K562 (cell line): ENCODE data around the gene ZMIZ1. TPM values are rescaled to one million over a fixed set of nuclear protein-coding genes. Genes with fewer than 3 reads are reported as not detected.

ENCODE experiments used
- BRD9 ChIP-seq: fragments of 450-650 bp; IDR thresholded peaks from 2 replicates; pipeline ENCODE4 v1.6.1; 2018; ENCODE audit warnings: low read depth; ENCODE audit not compliant: partially characterized antibody
- CEBPG ChIP-seq, 3 experiments: fragments of 200-800 bp in 1 of 3; sonication (Bioruptor generic) in 1 of 3; sonication (generic) in 1 of 3; formaldehyde crosslinking in 1 of 3; IDR thresholded peaks in 2 of 3; conservative IDR thresholded peaks in 1 of 3; 2 replicates each; pipeline versions ENCODE4 v1.6.1 to v1.8.0; 2016 to 2022; ENCODE audit warnings: missing compliant biosample characterization in 2 of 3, missing genetic modification characterization in 2 of 3, mild to moderate bottlenecking in 1 of 3, missing genetic modification reagents in 1 of 3
- CREB3L1 ChIP-seq: fragments of 450-650 bp; IDR thresholded peaks from 2 replicates; pipeline ENCODE4 v1.6.1; 2014; ENCODE audit warnings: low read depth, mild to moderate bottlenecking, moderate library complexity, borderline replicate concordance
- GMEB1 ChIP-seq: fragments of 250-450 bp; sonication (Bioruptor Pico); IDR thresholded peaks from 2 replicates; pipeline ENCODE4 v1.4.0; 2020; ENCODE audit warnings: mild to moderate bottlenecking
- GTF2B ChIP-seq: IDR thresholded peaks from 2 replicates; pipeline ENCODE4 v1.6.1; 2011; ENCODE audit not compliant: insufficient read length; ENCODE audit errors: extremely low read depth
- HEY1 ChIP-seq: fragments of 250-450 bp; sonication (Bioruptor Pico); IDR thresholded peaks from 2 replicates; pipeline ENCODE4 v1.5.0; 2020; ENCODE audit warnings: mild to moderate bottlenecking, moderate library complexity, borderline replicate concordance
- JUND ChIP-seq, 2 experiments: IDR thresholded peaks; 2 replicates in 1 of 2; 3 replicates in 1 of 2; pipeline ENCODE4 v1.6.1; 2011; ENCODE audit warnings: borderline replicate concordance in 2 of 2, low read depth in 2 of 2, low read length in 2 of 2, improper control_type of control experiment in 1 of 2, missing biosample characterization in 1 of 2, missing genetic modification characterization in 1 of 2, missing genetic modification reagents in 1 of 2
- KDM4B ChIP-seq, 2 experiments: fragments of 450-650 bp in 1 of 2; sonication (generic) in 1 of 2; IDR thresholded peaks; 2 replicates each; pipeline ENCODE4 v1.6.1; 2016 to 2017; ENCODE audit warnings: borderline replicate concordance in 2 of 2, antibody characterized with exemption in 1 of 2, low read depth in 1 of 2, mild to moderate bottlenecking in 1 of 2
- NFXL1 ChIP-seq: fragments of 450-650 bp; formaldehyde crosslinking; IDR thresholded peaks from 2 replicates; pipeline ENCODE4 v1.4.0; 2021; ENCODE audit warnings: mild to moderate bottlenecking
- PREB ChIP-seq: sonication (generic); formaldehyde crosslinking; IDR thresholded peaks from 2 replicates; pipeline ENCODE4 v1.8.1; 2023; ENCODE audit warnings: mild to moderate bottlenecking, missing genetic modification reagents
- SMAD4 ChIP-seq: fragments of 250-450 bp; sonication (Bioruptor Pico); conservative IDR thresholded peaks from 2 replicates; pipeline ENCODE4 v1.8.0; 2021; ENCODE audit warnings: inconsistent platforms, mild to moderate bottlenecking, moderate library complexity
- ZBTB43 ChIP-seq: sonication (generic); formaldehyde crosslinking; IDR thresholded peaks from 2 replicates; pipeline ENCODE4 v1.8.0; 2023; ENCODE audit warnings: mild to moderate bottlenecking, missing genetic modification reagents
- ZNF165 ChIP-seq: fragments of 250-450 bp; sonication (Bioruptor Pico); IDR thresholded peaks from 2 replicates; pipeline ENCODE4 v1.4.0; 2020; ENCODE audit warnings: borderline replicate concordance
- ZNF232 ChIP-seq: sonication (generic); formaldehyde crosslinking; IDR thresholded peaks from 2 replicates; pipeline ENCODE4 v1.8.0; 2022; ENCODE audit warnings: mild to moderate bottlenecking, missing genetic modification reagents
- ZNF408 ChIP-seq: fragments of 250-450 bp; sonication (Bioruptor Pico); IDR thresholded peaks from 2 replicates; pipeline ENCODE4 v1.4.0; 2020; ENCODE audit warnings: low read depth, mild to moderate bottlenecking, moderate library complexity
- ZNF551 ChIP-seq: fragments of 250-450 bp; sonication (Bioruptor Pico); IDR thresholded peaks from 2 replicates; pipeline ENCODE4 v1.5.0; 2021; ENCODE audit warnings: mild to moderate bottlenecking, moderate library complexity
- polyA plus RNA-seq, 8 experiments: library from polyadenylated mRNA; depleted of rRNA in 4 of 8; stranded (reverse) in 5 of 8; unstranded in 3 of 8; fragments of >200 nt; fragmentation: Nextera tagmentation in 2 of 8; fragmentation: Illumina TruSeq in 1 of 8; extraction: Ambion mirVana in 2 of 8; extraction: Trizol in 1 of 8; gene quantifications; 2 replicates each; pipeline versions ENCODE4 v1.2.1 to v1.2.3, GENCODE V29; 2011 to 2014; ENCODE audit warnings: inconsistent platforms in 1 of 8, missing spikeins in 1 of 8
- total RNA-seq, 7 experiments: library from RNA; depleted of rRNA in 6 of 7; stranded (reverse); fragments of >200 nt in 6 of 7; fragmentation: Illumina TruSeq in 2 of 7; extraction: Trizol in 2 of 7; gene quantifications; 2 replicates each; pipeline versions ENCODE4 v1.2.1 to v1.2.3, GENCODE V29; 2011 to 2021; ENCODE audit warnings: low replicate concordance in 1 of 7

ZMIZ1 gene
- total and polyA plus RNA-seq, 9 of the 15 experiments (the other 6 are each of a cell fraction or from before 2014, with no cell fraction given), result 1.0 to 37.3 (median 4.3) TPM

GRCh38 chr10:79067241-79068202 is 1.2 kb upstream of the ZMIZ1 start (continued):
- TF ChIP-seq CREB3L1 (no peak), ZNF551 (no peak), PREB (CRISPR knock-in tag) (no peak), ZNF232 (CRISPR knock-in tag) (no peak), SMAD4 (CRISPR knock-in tag) (peak; percentile 86), HEY1 (CRISPR knock-in tag) (no peak), JUND (IDR thresholded peaks at IDR 0.05; ENCODE audit: borderline replicate concordance, low read depth, low read length) (peak; percentile 65; the same call in 1 of the 2 replicates), JUND (tag; IDR thresholded peaks at IDR 0.05; ENCODE audit: borderline replicate concordance, low read depth, low read length) (peak; percentile 43; the same call in 1 of the 3 replicates), CEBPG (CRISPR knock-in tag; IDR thresholded peaks at IDR 0.05) (no peak), CEBPG (tag; conservative IDR thresholded peaks at IDR 0.05 in 1 of 2, IDR thresholded peaks at IDR 0.05 in 1 of 2) (no peak), KDM4B (IDR thresholded peaks at IDR 0.05; ENCODE audit: borderline replicate concordance in 2 of 2, low read depth in 1 of 2) (no peak), ZNF408 (CRISPR knock-in tag) (no peak), GTF2B (no peak), ZBTB43 (CRISPR knock-in tag) (no peak), BRD9 (peak; percentile 75), GMEB1 (CRISPR knock-in tag) (peak; percentile 80), NFXL1 (CRISPR knock-in tag) (no peak), ZNF165 (CRISPR knock-in tag) (no peak)
